A673 (cell line): ENCODE measurements around the gene RABGAP1L.

Source experiments
- EZH2 ChIP-seq: fragments of 200-600 bp; sonication (generic); IDR thresholded peaks from 2 replicates; pipeline ENCODE4 v1.6.1; 2017; ENCODE audit warnings: borderline replicate concordance, low read depth, mild to moderate bottlenecking, mixed read lengths, antibody characterized with exemption, low read length; ENCODE audit not compliant: poor library complexity, severe bottlenecking
- TF ChIP-seq, protein P1 (sequence below): fragments of 300-800, 200-600 bp; sonication (generic); conservative IDR thresholded peaks from 2 replicates; pipeline ENCODE4 v1.5.1; 2017; ENCODE audit warnings: low read depth, mild to moderate bottlenecking, antibody characterized with exemption, low read length, moderate library complexity, mixed read lengths

DNA sequence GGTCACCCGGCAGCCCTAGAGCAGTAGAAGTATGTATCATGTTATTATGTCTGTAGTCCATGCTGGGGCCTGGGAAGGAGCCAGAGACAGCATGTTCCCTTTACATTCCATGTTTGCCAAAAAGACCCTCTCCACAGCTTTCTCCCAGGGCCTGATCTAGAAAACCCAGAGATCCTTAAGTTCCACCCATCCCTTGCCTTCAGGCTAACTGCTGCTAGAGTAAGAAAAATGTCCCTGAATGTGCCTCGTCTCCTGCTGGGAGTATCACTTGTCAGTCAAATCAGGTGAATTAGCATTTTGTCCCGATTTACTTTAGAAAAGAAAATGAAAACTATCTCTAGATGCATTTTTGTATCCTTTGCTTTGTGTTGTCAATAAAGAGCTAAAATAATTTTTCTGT, 877.2 kb downstream of the RABGAP1L start:
- TF ChIP-seq EZH2 = no peak
- TF ChIP-seq, protein P1, sequence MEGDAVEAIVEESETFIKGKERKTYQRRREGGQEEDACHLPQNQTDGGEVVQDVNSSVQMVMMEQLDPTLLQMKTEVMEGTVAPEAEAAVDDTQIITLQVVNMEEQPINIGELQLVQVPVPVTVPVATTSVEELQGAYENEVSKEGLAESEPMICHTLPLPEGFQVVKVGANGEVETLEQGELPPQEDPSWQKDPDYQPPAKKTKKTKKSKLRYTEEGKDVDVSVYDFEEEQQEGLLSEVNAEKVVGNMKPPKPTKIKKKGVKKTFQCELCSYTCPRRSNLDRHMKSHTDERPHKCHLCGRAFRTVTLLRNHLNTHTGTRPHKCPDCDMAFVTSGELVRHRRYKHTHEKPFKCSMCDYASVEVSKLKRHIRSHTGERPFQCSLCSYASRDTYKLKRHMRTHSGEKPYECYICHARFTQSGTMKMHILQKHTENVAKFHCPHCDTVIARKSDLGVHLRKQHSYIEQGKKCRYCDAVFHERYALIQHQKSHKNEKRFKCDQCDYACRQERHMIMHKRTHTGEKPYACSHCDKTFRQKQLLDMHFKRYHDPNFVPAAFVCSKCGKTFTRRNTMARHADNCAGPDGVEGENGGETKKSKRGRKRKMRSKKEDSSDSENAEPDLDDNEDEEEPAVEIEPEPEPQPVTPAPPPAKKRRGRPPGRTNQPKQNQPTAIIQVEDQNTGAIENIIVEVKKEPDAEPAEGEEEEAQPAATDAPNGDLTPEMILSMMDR = no peak
